HCT116 (cell line): ENCODE data around the gene FAM131C.

Source experiments
- CBX3 ChIP-seq: IDR thresholded peaks from 2 replicates; pipeline ENCODE4 v1.6.1; 2012; ENCODE audit warnings: low read depth
- CEBPB ChIP-seq: IDR thresholded peaks from 2 replicates; pipeline ENCODE4 v1.6.1; 2012; ENCODE audit warnings: low read depth
- EZH2 ChIP-seq: fragments of 200-600 bp; sonication (generic); IDR thresholded peaks from 2 replicates; pipeline ENCODE4 v1.6.1; 2017; ENCODE audit warnings: antibody characterized with exemption, mixed run types
- POLR2A ChIP-seq: IDR thresholded peaks from 2 replicates; pipeline ENCODE4 v1.7.0; 2011; ENCODE audit warnings: borderline replicate concordance; ENCODE audit not compliant: insufficient read depth, insufficient read length; ENCODE audit errors: extremely low read depth
- POLR2AphosphoS5 ChIP-seq: IDR thresholded peaks from 2 replicates; pipeline ENCODE4 v1.6.1; 2011; ENCODE audit warnings: mild to moderate bottlenecking, low read depth, low read length, moderate library complexity
- TCF7L2 ChIP-seq: IDR thresholded peaks from 2 replicates; pipeline ENCODE4 v1.7.0; 2011; ENCODE audit warnings: borderline replicate concordance, inconsistent platforms; ENCODE audit not compliant: insufficient read depth, insufficient read length; ENCODE audit errors: extremely low read depth
- ZFX ChIP-seq: fragments of 450-650 bp; IDR thresholded peaks from 2 replicates; pipeline ENCODE4 v1.6.1; 2017
- TF ChIP-seq, protein P1 (sequence below), 3 experiments: fragments of 200-600 bp in 1 of 3; sonication (generic) in 1 of 3; IDR thresholded peaks in 2 of 3; conservative IDR thresholded peaks in 1 of 3; 2 replicates each; pipeline ENCODE4 v1.5.1; 2012 to 2017; ENCODE audit warnings: low read depth in 2 of 3, low read length in 2 of 3, antibody characterized with exemption in 1 of 3, borderline replicate concordance in 1 of 3, control low read depth in 1 of 3, mild to moderate bottlenecking in 1 of 3, mixed read lengths in 1 of 3, mixed run types in 1 of 3, moderate library complexity in 1 of 3; ENCODE audit not compliant: insufficient read depth in 1 of 3
- TF ChIP-seq, protein P2 (sequence below): IDR thresholded peaks from 2 replicates; pipeline ENCODE4 v1.6.1; 2012

DNA sequence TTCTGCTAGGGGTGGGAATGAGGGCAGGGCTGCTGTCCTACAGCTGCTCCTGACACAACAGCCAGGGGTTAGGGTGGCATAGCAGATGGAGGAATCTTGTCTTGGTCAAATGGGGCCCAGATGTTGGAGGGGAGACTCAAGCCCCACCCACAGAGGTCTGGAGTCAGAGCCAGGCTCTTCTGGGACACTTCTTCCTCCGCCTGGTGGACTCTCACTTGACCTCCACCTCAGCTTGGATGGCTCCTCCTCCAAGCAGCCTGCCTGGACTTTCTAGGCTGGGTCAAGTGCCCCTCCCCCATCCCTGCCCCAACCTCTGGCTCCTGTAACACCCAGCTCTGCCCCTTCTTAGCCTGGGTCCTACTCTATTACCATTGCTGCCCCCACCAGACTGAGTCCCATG is 47.0 kb upstream of the FAM131C start:
- TF ChIP-seq, protein P1, sequence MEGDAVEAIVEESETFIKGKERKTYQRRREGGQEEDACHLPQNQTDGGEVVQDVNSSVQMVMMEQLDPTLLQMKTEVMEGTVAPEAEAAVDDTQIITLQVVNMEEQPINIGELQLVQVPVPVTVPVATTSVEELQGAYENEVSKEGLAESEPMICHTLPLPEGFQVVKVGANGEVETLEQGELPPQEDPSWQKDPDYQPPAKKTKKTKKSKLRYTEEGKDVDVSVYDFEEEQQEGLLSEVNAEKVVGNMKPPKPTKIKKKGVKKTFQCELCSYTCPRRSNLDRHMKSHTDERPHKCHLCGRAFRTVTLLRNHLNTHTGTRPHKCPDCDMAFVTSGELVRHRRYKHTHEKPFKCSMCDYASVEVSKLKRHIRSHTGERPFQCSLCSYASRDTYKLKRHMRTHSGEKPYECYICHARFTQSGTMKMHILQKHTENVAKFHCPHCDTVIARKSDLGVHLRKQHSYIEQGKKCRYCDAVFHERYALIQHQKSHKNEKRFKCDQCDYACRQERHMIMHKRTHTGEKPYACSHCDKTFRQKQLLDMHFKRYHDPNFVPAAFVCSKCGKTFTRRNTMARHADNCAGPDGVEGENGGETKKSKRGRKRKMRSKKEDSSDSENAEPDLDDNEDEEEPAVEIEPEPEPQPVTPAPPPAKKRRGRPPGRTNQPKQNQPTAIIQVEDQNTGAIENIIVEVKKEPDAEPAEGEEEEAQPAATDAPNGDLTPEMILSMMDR (IDR thresholded peaks at IDR 0.05 in 2 of 3, conservative IDR thresholded peaks at IDR 0.05 in 1 of 3; ENCODE audit: borderline replicate concordance in 1 of 3, insufficient read depth in 1 of 3, low read depth in 2 of 3, low read length in 2 of 3): no peak
- TF ChIP-seq POLR2A: no peak
- TF ChIP-seq EZH2: no peak
- TF ChIP-seq POLR2AphosphoS5: no peak
- TF ChIP-seq, protein P2, sequence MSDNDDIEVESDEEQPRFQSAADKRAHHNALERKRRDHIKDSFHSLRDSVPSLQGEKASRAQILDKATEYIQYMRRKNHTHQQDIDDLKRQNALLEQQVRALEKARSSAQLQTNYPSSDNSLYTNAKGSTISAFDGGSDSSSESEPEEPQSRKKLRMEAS: no peak
- no peak for TF ChIP-seq ZFX
- no peak for TF ChIP-seq CEBPB
- TF ChIP-seq CBX3: no peak
- no peak for TF ChIP-seq TCF7L2
